ENCODE data around the gene CXorf49. TPM values are rescaled to one million over a fixed set of nuclear protein-coding genes. Genes with fewer than 3 reads are reported as not detected.
"Not testable (repeated sequence)": the region's sequence is repeated elsewhere in the genome, so short reads cannot be mapped to it uniquely, and the experiment has no call there.

The CXorf49 gene
- not detected in 2 replicates for total RNA-seq (2012; rRNA removed)

DNA sequence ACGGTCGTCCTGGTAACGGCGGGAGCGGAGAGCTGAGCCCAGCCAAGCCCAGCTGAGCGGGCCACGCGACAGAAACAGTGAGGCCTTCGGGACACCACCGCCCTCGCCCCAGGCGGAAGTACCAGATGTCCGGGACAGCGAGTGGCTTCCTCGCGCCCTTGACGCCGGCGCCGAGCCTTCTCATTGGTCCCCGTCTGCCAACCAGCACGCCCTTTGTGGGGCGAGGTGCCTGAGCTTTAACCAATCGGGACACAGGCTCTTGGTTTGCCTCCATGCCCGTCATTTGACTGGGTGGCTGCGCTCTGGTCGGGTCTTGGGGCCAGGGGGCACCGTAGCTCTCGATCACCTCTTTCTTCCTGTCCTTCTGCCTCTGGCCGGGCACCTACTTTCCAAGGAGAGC is at the start of gene CXorf49:
CXorf49 (minus strand) TSS at position 101 of the 400 bp plus-strand sequence. CDS start 134 bp downstream, outside the sequence.
- not testable (repeated sequence) for H3K36me3 ChIP-seq (ENCODE audit: insufficient read depth, low read length); H3K4me2 ChIP-seq (ENCODE audit: low read length); H3K4me3 ChIP-seq (ENCODE audit: low read length); H3K27me3 ChIP-seq (ENCODE audit: control insufficient read depth, insufficient read depth, low read length); H3K4me1 ChIP-seq (ENCODE audit: control insufficient read depth, insufficient read depth, low read length); H3K9me3 ChIP-seq (replicated peaks; ENCODE audit: low read length); H3K9ac ChIP-seq (ENCODE audit: low read depth, low read length)

DNA sequence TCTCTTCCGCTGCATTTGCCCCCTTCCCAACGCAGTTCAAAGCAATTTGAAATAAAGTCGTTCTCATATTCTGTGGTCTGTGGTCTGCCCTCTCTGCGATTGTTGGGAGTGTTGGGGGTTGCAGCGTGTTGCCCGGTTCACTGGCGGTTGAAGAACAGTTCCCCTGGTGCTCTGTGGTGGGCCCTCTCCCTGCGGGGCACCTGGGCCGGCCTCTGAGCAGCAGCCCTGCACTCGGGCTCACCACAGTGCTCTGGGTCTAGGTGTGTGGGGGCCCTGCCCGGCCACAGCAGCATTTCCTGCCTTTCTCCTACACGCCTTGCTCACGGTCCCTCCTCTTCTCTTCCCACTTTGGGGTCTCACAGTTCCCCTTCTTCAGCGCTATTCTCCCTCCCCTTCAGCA is 49.0 kb upstream of the CXorf49 start:
- H3K9me3 ChIP-seq (replicated peaks; ENCODE audit: low read length); H3K4me2 ChIP-seq (ENCODE audit: low read length); H3K36me3 ChIP-seq (ENCODE audit: insufficient read depth, low read length); H3K27me3 ChIP-seq (ENCODE audit: control insufficient read depth, insufficient read depth, low read length); H3K9ac ChIP-seq (ENCODE audit: low read depth, low read length); H3K4me1 ChIP-seq (ENCODE audit: control insufficient read depth, insufficient read depth, low read length); H3K4me3 ChIP-seq (ENCODE audit: low read length): not testable (repeated sequence)

DNA sequence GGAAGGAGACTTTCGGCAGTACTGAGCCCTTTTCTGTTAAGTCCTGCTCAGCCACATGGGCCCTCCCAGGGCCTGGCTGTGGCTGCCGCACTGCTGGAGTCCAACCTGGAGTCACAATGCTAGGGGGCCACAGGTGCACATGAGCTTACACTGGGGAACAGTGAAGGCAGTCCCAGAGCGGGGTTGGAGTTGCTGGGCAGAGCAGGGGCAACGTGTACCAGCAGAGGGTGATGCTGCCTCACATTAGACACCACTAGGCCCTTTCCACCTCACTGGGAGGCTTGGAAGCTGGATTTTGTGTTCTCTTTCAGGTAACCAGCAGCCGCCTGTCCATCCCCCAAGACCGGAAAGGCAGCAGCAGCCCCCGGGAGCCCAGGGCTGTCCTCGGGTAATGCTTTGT is 47.5 kb upstream of the CXorf49 start:
- H3K4me3 ChIP-seq (ENCODE audit: low read length); H3K36me3 ChIP-seq (ENCODE audit: insufficient read depth, low read length); H3K27me3 ChIP-seq (ENCODE audit: control insufficient read depth, insufficient read depth, low read length); H3K4me1 ChIP-seq (ENCODE audit: control insufficient read depth, insufficient read depth, low read length); H3K4me2 ChIP-seq (ENCODE audit: low read length); H3K9ac ChIP-seq (ENCODE audit: low read depth, low read length); H3K9me3 ChIP-seq (replicated peaks; ENCODE audit: low read length): not testable (repeated sequence)

DNA sequence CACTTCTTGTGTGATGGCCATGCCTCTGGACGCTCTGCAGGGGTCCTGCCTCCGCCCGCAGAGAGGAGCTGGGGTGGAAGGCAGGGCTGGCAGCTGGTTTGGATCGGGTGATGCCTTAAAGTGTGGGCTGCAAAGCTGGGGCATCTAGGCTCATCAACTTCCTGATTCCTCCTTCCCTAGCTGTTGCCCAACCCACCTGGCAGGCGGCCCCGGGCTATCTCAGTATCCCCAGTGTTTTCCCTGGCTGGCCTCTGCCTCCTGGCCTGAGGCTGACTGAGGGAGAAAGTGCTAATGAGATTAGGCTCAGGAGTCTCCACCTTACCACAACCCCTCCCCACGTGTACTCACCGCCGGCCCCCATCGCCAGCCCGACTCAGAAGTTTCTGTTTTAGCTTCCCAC is 46.7 kb upstream of the CXorf49 start:
- H3K9ac ChIP-seq (ENCODE audit: low read depth, low read length); H3K4me2 ChIP-seq (ENCODE audit: low read length); H3K36me3 ChIP-seq (ENCODE audit: insufficient read depth, low read length); H3K9me3 ChIP-seq (replicated peaks; ENCODE audit: low read length); H3K4me3 ChIP-seq (ENCODE audit: low read length); H3K4me1 ChIP-seq (ENCODE audit: control insufficient read depth, insufficient read depth, low read length); H3K27me3 ChIP-seq (ENCODE audit: control insufficient read depth, insufficient read depth, low read length): not testable (repeated sequence)

DNA sequence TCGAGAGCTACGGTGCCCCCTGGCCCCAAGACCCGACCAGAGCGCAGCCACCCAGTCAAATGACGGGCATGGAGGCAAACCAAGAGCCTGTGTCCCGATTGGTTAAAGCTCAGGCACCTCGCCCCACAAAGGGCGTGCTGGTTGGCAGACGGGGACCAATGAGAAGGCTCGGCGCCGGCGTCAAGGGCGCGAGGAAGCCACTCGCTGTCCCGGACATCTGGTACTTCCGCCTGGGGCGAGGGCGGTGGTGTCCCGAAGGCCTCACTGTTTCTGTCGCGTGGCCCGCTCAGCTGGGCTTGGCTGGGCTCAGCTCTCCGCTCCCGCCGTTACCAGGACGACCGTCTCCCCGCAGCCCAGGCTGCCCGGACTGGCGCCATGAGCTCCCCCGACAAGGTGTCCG is 45.0 kb upstream of the CXorf49 start, which contains the start of gene CXorf49B:
CXorf49B (plus strand) TSS at position 301 of the 400 bp plus-strand sequence; CDS start at position 376, 75 bp downstream.
- H3K36me3 ChIP-seq (ENCODE audit: insufficient read depth, low read length); H3K9ac ChIP-seq (ENCODE audit: low read depth, low read length); H3K4me3 ChIP-seq (ENCODE audit: low read length); H3K9me3 ChIP-seq (replicated peaks; ENCODE audit: low read length); H3K4me1 ChIP-seq (ENCODE audit: control insufficient read depth, insufficient read depth, low read length); H3K4me2 ChIP-seq (ENCODE audit: low read length); H3K27me3 ChIP-seq (ENCODE audit: control insufficient read depth, insufficient read depth, low read length): not testable (repeated sequence)

DNA sequence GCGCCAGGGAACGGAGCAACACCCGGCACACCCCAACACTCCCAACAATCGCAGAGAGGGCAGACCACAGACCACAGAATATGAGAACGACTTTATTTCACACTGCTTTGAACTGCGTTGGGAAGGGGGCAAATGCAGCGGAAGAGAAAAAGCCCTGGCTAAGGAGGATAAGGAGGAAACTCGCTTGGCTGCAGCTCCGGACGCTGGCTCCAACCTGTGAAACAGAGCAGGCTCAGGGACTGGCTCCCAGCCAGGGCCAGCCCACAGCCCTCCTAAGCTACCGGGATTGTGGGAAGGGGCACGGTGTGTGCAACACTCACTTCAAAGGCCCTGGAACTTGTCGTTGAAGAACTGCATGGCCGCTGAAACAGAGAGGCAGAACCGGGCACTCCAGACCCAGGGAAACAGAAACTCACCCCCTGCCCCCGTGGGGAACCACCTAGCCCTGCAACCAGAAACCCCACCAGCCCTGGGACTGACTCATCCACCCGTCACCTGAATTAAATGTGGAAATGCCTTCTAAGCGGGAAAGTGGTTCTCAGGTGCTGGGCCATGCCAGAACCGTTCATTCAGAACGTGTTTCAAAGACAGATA is 42.7 kb upstream of the CXorf49 start:
- H3K4me3 ChIP-seq (ENCODE audit: low read length); H3K9ac ChIP-seq (ENCODE audit: low read depth, low read length); H3K4me1 ChIP-seq (ENCODE audit: control insufficient read depth, insufficient read depth, low read length); H3K4me2 ChIP-seq (ENCODE audit: low read length); H3K27me3 ChIP-seq (ENCODE audit: control insufficient read depth, insufficient read depth, low read length); H3K36me3 ChIP-seq (ENCODE audit: insufficient read depth, low read length); H3K9me3 ChIP-seq (replicated peaks; ENCODE audit: low read length): not testable (repeated sequence)

DNA sequence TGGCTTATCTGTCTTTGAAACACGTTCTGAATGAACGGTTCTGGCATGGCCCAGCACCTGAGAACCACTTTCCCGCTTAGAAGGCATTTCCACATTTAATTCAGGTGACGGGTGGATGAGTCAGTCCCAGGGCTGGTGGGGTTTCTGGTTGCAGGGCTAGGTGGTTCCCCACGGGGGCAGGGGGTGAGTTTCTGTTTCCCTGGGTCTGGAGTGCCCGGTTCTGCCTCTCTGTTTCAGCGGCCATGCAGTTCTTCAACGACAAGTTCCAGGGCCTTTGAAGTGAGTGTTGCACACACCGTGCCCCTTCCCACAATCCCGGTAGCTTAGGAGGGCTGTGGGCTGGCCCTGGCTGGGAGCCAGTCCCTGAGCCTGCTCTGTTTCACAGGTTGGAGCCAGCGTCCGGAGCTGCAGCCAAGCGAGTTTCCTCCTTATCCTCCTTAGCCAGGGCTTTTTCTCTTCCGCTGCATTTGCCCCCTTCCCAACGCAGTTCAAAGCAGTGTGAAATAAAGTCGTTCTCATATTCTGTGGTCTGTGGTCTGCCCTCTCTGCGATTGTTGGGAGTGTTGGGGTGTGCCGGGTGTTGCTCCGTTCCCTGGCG is 2.3 kb upstream of the CXorf49 start:
- H3K36me3 ChIP-seq (ENCODE audit: insufficient read depth, low read length); H3K4me2 ChIP-seq (ENCODE audit: low read length); H3K4me3 ChIP-seq (ENCODE audit: low read length); H3K9me3 ChIP-seq (replicated peaks; ENCODE audit: low read length); H3K9ac ChIP-seq (ENCODE audit: low read depth, low read length); H3K27me3 ChIP-seq (ENCODE audit: control insufficient read depth, insufficient read depth, low read length); H3K4me1 ChIP-seq (ENCODE audit: control insufficient read depth, insufficient read depth, low read length): not testable (repeated sequence)

DNA sequence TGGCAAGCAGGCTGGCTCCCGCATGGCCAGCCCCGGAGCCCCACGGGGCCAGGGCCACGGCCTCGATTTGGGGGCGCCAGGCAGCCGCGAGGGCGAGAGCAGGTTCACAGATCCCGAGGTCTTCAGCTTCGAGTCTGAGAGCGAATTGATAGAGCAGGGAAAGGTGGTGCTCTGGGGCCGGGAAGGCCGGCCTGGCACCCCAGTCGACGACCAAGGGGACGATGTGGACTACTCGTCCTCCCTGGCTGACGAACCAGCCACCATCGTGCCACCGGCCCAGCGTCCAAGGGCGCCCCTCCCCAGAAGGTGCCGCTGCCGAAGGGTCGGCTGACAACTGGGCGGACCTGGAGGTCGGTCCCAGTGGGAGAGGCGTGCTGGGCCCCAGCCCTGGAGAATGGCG is 1.1 kb upstream of the CXorf49 start:
- H3K4me2 ChIP-seq (ENCODE audit: low read length); H3K4me1 ChIP-seq (ENCODE audit: control insufficient read depth, insufficient read depth, low read length); H3K9me3 ChIP-seq (replicated peaks; ENCODE audit: low read length); H3K36me3 ChIP-seq (ENCODE audit: insufficient read depth, low read length); H3K27me3 ChIP-seq (ENCODE audit: control insufficient read depth, insufficient read depth, low read length); H3K9ac ChIP-seq (ENCODE audit: low read depth, low read length); H3K4me3 ChIP-seq (ENCODE audit: low read length): not testable (repeated sequence)

DNA sequence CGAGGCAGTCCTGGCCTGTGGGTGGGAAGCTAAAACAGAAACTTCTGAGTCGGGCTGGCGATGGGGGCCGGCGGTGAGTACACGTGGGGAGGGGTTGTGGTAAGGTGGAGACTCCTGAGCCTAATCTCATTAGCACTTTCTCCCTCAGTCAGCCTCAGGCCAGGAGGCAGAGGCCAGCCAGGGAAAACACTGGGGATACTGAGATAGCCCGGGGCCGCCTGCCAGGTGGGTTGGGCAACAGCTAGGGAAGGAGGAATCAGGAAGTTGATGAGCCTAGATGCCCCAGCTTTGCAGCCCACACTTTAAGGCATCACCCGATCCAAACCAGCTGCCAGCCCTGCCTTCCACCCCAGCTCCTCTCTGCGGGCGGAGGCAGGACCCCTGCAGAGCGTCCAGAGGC is 1.8 kb downstream of the CXorf49 start:
- H3K36me3 ChIP-seq (ENCODE audit: insufficient read depth, low read length); H3K27me3 ChIP-seq (ENCODE audit: control insufficient read depth, insufficient read depth, low read length); H3K4me3 ChIP-seq (ENCODE audit: low read length); H3K9ac ChIP-seq (ENCODE audit: low read depth, low read length); H3K9me3 ChIP-seq (replicated peaks; ENCODE audit: low read length); H3K4me2 ChIP-seq (ENCODE audit: low read length); H3K4me1 ChIP-seq (ENCODE audit: control insufficient read depth, insufficient read depth, low read length): not testable (repeated sequence)

DNA sequence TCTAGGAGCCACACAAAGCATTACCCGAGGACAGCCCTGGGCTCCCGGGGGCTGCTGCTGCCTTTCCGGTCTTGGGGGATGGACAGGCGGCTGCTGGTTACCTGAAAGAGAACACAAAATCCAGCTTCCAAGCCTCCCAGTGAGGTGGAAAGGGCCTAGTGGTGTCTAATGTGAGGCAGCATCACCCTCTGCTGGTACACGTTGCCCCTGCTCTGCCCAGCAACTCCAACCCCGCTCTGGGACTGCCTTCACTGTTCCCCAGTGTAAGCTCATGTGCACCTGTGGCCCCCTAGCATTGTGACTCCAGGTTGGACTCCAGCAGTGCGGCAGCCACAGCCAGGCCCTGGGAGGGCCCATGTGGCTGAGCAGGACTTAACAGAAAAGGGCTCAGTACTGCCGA is 2.5 kb downstream of the CXorf49 start:
- not testable (repeated sequence) for H3K9ac ChIP-seq (ENCODE audit: low read depth, low read length); H3K27me3 ChIP-seq (ENCODE audit: control insufficient read depth, insufficient read depth, low read length); H3K4me1 ChIP-seq (ENCODE audit: control insufficient read depth, insufficient read depth, low read length); H3K36me3 ChIP-seq (ENCODE audit: insufficient read depth, low read length); H3K9me3 ChIP-seq (replicated peaks; ENCODE audit: low read length); H3K4me3 ChIP-seq (ENCODE audit: low read length); H3K4me2 ChIP-seq (ENCODE audit: low read length)

DNA sequence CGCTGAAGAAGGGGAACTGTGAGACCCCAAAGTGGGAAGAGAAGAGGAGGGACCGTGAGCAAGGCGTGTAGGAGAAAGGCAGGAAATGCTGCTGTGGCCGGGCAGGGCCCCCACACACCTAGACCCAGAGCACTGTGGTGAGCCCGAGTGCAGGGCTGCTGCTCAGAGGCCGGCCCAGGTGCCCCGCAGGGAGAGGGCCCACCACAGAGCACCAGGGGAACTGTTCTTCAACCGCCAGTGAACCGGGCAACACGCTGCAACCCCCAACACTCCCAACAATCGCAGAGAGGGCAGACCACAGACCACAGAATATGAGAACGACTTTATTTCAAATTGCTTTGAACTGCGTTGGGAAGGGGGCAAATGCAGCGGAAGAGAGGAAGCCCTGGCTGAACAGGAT is 4.0 kb downstream of the CXorf49 start:
- H3K36me3 ChIP-seq (ENCODE audit: insufficient read depth, low read length); H3K9me3 ChIP-seq (replicated peaks; ENCODE audit: low read length); H3K27me3 ChIP-seq (ENCODE audit: control insufficient read depth, insufficient read depth, low read length); H3K4me3 ChIP-seq (ENCODE audit: low read length); H3K4me2 ChIP-seq (ENCODE audit: low read length); H3K9ac ChIP-seq (ENCODE audit: low read depth, low read length); H3K4me1 ChIP-seq (ENCODE audit: control insufficient read depth, insufficient read depth, low read length): not testable (repeated sequence)

DNA sequence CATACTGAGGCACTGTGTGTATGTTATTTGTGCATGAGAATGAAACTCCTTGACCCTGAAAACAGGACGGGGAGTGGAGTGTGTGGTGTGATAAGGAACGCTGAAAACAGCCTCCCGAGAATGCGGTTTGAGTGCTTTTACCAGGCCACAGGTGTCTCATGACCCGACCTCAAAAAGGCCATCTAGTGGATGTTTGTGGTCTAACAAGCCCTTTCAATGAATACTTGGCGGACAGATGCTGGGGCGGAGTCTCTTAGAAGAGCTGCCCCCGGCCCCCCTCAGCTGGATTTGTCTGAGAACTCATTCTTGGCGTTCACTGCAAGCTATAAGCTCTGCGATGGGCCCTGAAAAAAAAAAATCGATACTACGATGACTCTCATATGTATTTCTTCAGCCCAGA is 15.2 kb downstream of the CXorf49 start:
- H3K9ac ChIP-seq (ENCODE audit: low read depth, low read length); H3K4me3 ChIP-seq (ENCODE audit: low read length); H3K27me3 ChIP-seq (ENCODE audit: control insufficient read depth, insufficient read depth, low read length); H3K36me3 ChIP-seq (ENCODE audit: insufficient read depth, low read length); H3K4me1 ChIP-seq (ENCODE audit: control insufficient read depth, insufficient read depth, low read length); H3K4me2 ChIP-seq (ENCODE audit: low read length); H3K9me3 ChIP-seq (replicated peaks; ENCODE audit: low read length): not testable (repeated sequence)

Measured in skeletal muscle satellite cell (primary cell).